Right atrium auricular region (tissue), 2 donors: ENCODE results near the gene MCMBP. TPM values are rescaled to one million over a fixed set of nuclear protein-coding genes. Genes with fewer than 3 reads are reported as not detected.
A peak's percentile ranks its signal among the peaks of the same experiment; 100 is the strongest.

ENCODE experiments used
- DNase-seq: peaks from one replicate; pipeline ENCODE4 v3.0.0-alpha.2; 2019; ENCODE audit warnings: low spot score
- H3K27ac ChIP-seq, 2 donors: fragments of 200-600 bp; sonication (generic); 1 replicate in 1 of 2; 2 replicates in 1 of 2; pipeline ENCODE4 v1.5.1; 2016 to 2019
- H3K27me3 ChIP-seq, 2 donors: fragments of 200-600 bp; sonication (generic); one replicate each; pipeline versions ENCODE4 v1.5.1 to v1.6.0; 2017 to 2019
- H3K36me3 ChIP-seq: fragments of 200-600 bp; sonication (generic); one replicate; pipeline ENCODE4 v1.5.1; 2016
- H3K4me1 ChIP-seq, 2 donors: fragments of 200-600 bp; sonication (generic); one replicate each; pipeline versions ENCODE4 v1.5.1 to v1.6.0; 2017 to 2019
- H3K4me3 ChIP-seq, 2 donors: fragments of 200-600 bp; sonication (generic); 1 replicate in 1 of 2; 2 replicates in 1 of 2; pipeline ENCODE4 v1.5.1; 2017 to 2019; ENCODE audit warnings: mild to moderate bottlenecking in 1 of 2, moderate library complexity in 1 of 2
- H3K9me3 ChIP-seq, 2 donors: fragments of 200-600 bp; sonication (generic); one replicate each; pipeline ENCODE4 v1.5.1; 2019
- total RNA-seq, 2 donors: library from RNA; depleted of rRNA; stranded (reverse); fragments of >200 nt; gene quantifications; one replicate each; pipeline ENCODE4 v1.1.0, GENCODE V29; 2016
- TF ChIP-seq, protein P1 (sequence below), 2 donors: fragments of 200-600 bp; sonication (generic); IDR thresholded peaks; one replicate each; pipeline ENCODE4 v1.5.1; 2019; ENCODE audit warnings: antibody characterized with exemption in 2 of 2

The MCMBP gene
- total RNA-seq, 2 donors from 2014 or later, result 22.9 to 28.5 TPM

DNA sequence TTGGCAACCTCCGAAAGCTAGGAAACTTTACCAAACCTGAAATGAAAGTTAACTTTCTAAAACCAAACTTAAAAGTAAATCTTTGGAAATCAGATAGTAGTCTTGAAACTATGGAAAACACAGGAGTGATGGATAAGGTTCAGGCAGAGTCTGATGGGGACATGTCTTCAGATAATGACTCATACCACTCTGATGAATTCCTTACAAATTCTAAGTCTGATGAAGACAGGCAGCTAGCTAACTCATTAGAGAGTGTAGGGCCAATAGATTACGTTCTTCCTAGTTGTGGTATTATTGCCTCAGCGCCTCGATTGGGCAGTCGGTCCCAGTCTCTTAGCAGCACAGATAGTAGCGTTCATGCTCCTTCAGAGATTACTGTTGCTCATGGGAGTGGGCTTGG is 45.9 kb downstream of the MCMBP start:
- H3K9me3 ChIP-seq, result no peaks in the 10 kb centered on the region
- no peaks in the 10 kb centered on the region for H3K4me1 ChIP-seq
- H3K27ac ChIP-seq, result no peak overlapping the region
- H3K4me3 ChIP-seq, result no peak overlapping the region
- TF ChIP-seq, protein P1, sequence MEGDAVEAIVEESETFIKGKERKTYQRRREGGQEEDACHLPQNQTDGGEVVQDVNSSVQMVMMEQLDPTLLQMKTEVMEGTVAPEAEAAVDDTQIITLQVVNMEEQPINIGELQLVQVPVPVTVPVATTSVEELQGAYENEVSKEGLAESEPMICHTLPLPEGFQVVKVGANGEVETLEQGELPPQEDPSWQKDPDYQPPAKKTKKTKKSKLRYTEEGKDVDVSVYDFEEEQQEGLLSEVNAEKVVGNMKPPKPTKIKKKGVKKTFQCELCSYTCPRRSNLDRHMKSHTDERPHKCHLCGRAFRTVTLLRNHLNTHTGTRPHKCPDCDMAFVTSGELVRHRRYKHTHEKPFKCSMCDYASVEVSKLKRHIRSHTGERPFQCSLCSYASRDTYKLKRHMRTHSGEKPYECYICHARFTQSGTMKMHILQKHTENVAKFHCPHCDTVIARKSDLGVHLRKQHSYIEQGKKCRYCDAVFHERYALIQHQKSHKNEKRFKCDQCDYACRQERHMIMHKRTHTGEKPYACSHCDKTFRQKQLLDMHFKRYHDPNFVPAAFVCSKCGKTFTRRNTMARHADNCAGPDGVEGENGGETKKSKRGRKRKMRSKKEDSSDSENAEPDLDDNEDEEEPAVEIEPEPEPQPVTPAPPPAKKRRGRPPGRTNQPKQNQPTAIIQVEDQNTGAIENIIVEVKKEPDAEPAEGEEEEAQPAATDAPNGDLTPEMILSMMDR (IDR thresholded peaks at IDR 0.05), result no peak
- H3K36me3 ChIP-seq, result peaks cover 53% of the 10 kb centered on the region
- DNase-seq, result no peak
- H3K27me3 ChIP-seq, result no peaks in the 10 kb centered on the region

DNA sequence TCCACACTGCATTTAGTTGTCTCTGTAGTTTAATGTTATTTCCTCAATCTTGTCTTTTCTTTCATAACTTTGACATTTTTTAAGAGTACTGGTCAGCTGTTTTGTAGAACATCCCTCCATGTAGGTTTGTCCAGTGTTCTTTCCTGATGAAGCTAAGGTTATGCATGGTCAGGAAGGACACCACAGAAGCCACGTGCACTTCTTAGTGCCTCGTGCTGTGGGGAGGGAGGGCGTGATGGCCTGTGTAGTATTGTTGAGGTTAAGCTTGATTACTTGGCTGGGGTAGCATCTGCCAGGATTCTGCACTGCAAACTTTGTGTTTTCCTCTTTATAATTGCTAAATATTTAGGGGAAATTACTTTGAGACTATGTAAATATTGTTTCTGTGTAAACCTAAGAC is 48.3 kb downstream of the MCMBP start:
- no peaks in the 10 kb centered on the region for H3K4me1 ChIP-seq
- H3K9me3 ChIP-seq, result no peaks in the 10 kb centered on the region
- DNase-seq, result no peak
- TF ChIP-seq, protein P1 (IDR thresholded peaks at IDR 0.05), result no peak
- no peak overlapping the region for H3K4me3 ChIP-seq
- H3K27ac ChIP-seq, result no peak overlapping the region
- no peaks in the 10 kb centered on the region for H3K27me3 ChIP-seq
- peaks cover 28% of the 10 kb centered on the region for H3K36me3 ChIP-seq

DNA sequence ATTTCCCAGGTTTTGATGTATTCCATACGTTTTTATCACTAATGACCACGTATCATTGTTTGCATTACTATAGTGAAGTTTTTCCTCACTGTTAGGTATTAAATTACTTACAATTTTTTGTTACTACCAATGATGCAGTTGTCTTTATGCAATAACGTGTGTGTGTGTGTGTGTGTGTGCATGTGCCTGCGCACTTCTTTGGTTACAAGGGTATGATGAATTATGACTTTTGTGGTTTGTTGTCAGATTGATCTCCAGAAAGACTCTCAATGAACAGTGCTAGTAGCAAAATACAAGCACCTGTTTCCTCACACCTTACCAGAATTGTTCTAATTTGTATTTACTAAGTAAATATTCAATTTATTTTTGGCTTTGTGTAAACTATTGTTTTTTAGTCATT is 51.5 kb downstream of the MCMBP start:
- Histone ChIP-seq H3K9me3 (no peaks in the 10 kb centered on the region), H3K36me3 (peaks cover 13% of the 10 kb centered on the region), H3K27me3 (no peaks in the 10 kb centered on the region), H3K4me1 (no peaks in the 10 kb centered on the region), H3K27ac (no peak overlapping the region), H3K4me3 (no peak overlapping the region)
- DNase-seq, result no peak
- TF ChIP-seq, protein P1 (IDR thresholded peaks at IDR 0.05), result no peak

DNA sequence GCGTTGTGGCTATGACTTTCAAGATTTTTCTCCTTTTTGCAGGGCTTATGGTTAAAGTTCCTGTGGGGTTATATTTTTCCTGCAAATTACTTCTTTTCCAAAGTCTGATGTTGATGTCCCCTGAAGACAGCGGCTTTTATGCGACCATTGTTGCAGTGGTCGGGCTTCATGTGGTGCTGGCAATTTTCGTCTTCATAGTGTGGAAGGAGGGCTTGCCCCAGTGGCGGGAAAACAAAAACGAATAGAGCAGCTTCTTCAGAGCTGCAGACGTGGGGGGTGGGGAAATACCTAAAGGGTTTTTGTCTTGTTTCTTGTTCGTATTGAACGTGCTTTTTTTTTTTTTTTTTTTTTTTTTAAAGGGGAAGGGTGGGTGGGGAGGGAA is 53.8 kb downstream of the MCMBP start:
- H3K4me1 ChIP-seq, result no peaks in the 10 kb centered on the region
- no peaks in the 10 kb centered on the region for H3K9me3 ChIP-seq
- no peak overlapping the region for H3K27ac ChIP-seq
- H3K27me3 ChIP-seq, result no peaks in the 10 kb centered on the region
- peak overlapping the region; percentile 23 to 36 for H3K4me3 ChIP-seq
- DNase-seq, result no peak
- peaks cover 8% of the 10 kb centered on the region for H3K36me3 ChIP-seq
- TF ChIP-seq, protein P1 (IDR thresholded peaks at IDR 0.05), result no peak

DNA sequence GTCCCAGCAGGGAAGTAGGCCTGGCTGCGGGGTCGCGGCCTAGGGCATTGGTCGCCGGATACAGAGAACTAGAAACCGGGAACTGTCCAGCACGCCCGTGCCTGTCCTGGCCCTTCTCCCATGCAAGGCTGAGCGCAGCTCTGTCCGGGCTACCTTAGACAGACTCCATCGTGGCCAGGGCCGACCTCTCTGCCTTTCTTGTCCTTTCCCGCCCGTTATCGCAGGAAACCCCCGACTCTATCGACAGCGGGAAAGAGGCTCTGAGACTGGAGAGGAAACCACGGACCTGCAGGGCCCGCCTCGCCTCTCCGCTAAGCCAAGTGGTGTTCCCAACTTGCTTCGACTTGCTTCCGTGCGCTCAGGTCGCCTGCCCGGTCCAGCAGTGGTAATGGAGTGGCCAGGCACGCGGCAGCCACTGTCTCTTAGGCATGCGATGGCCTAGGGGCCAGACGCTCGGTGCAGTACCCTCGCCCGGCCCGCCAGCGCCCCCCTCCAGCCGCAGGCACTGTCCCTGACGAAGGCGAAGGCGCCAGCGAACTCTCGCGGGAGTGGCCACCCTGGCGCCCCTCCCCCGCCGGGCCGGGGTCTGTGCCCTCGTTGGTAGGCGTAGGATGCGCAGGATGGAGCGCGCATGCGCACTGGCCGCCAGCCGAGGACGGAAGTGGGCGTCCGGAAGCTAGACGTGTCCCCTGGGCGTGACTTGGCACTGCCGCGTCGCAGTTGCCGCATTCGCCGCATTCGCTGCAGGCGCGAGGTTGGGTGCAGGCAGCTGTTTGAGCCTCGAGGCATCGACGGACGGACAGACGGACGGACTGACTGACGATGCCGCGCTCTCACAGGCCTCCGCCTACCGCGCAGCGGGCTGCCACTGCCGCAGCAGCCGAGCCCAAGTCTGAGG is 54.4 kb downstream of the MCMBP start:
- Histone ChIP-seq H3K4me3 (peak overlapping the region; percentile 23 to 36), H3K9me3 (no peaks in the 10 kb centered on the region), H3K4me1 (no peaks in the 10 kb centered on the region), H3K36me3 (peaks cover 2% of the 10 kb centered on the region), H3K27ac (no peak overlapping the region), H3K27me3 (no peaks in the 10 kb centered on the region)
- TF ChIP-seq, protein P1 (IDR thresholded peaks at IDR 0.05), result no peak
- DNase-seq, result no peak
